Astrocyte of the cerebellum (primary cell): ENCODE results near the gene NPPA.

Experiments
- DNase-seq: peaks from one replicate; pipeline ENCODE4 v3.0.0-alpha.2; 2011; ENCODE audit warnings: low read depth
- H3K4me3 ChIP-seq: 2 replicates; pipeline ENCODE4 v1.5.1; 2011; ENCODE audit warnings: mild to moderate bottlenecking, low read depth, low read length, moderate library complexity
- CTCF ChIP-seq: IDR thresholded peaks from 2 replicates; pipeline ENCODE4 v1.5.1; 2012; ENCODE audit warnings: low read length, low read depth, moderate library complexity, mild to moderate bottlenecking; ENCODE audit errors: missing control alignments
- in situ Hi-C: cut with HindIII; loops from 2 replicates; pipeline ENCODE4 v1.10.0; 2017; ENCODE audit warnings: low sequenced_read_pairs

The NPPA gene

GRCh38 chr1:11831945-11832725, 15.4 kb downstream of the NPPA start:
- in situ Hi-C loops: no loop called here
- no peak overlapping the region for H3K4me3 ChIP-seq
- TF ChIP-seq CTCF: no peak
- no peak for DNase-seq

DNA sequence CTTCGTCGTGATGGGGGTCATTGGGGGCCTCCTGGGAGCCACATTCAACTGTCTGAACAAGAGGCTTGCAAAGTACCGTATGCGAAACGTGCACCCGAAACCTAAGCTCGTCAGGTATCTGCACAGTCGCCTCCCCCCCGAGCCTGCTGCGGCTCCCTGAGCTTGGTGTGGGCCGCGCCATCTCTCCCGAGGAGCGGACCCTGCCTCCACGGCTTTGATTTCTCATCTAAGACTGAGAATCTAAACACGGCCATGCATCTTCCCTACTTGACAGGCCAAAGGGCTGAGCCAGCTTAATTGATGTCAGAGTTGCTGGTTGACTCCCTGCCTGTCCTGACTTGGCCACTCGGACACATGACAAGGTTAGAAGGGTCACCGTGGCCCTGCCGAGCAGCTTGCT, 19.1 kb downstream of the NPPA start:
- no peak overlapping the region for H3K4me3 ChIP-seq
- DNase-seq: no peak
- in situ Hi-C loops: no loop called here
- TF ChIP-seq CTCF: no peak

GRCh38 chr1:11826946-11827345, 20.6 kb downstream of the NPPA start:
- DNase-seq: no peak

GRCh38 chr1:11825131-11825530, 22.5 kb downstream of the NPPA start:
- no peak for DNase-seq
- H3K4me3 ChIP-seq: no peak overlapping the region
- in situ Hi-C loops: no loop called here
- no peak for TF ChIP-seq CTCF

More at GRCh38 chr1:11826946-11827345, 20.6 kb downstream of the NPPA start:
- no peak for TF ChIP-seq CTCF
- in situ Hi-C loops: no loop called here
- no peak overlapping the region for H3K4me3 ChIP-seq

GRCh38 chr1:11823366-11824137, 24.0 kb downstream of the NPPA start:
- H3K4me3 ChIP-seq: no peak overlapping the region
- in situ Hi-C loops: no loop called here
- no peak for TF ChIP-seq CTCF
- no peak for DNase-seq

DNA sequence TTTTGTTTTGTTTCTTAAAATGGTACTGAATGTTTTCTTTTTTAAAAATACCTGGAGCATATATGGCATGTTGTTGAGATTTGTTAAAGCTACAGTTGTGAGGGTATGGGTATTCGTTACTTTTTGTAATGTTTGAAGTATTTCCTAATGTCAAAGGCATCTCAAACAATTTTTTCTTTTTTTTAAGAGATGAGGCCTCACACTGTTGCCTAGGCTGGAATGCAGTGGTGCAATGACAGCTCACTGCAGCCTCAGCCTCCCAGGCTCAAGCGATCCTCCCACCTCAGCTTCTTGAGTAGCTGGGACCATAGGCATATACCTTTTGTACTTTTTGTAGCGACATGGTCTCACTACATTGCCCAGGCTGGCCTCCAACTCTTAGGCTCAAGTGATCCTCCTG, 25.5 kb downstream of the NPPA start:
- H3K4me3 ChIP-seq: no peak overlapping the region
- DNase-seq: no peak
- no peak for TF ChIP-seq CTCF
- in situ Hi-C loops: no loop called here
